ENCODE results near the gene KLRC4.
A peak's percentile ranks its signal among the peaks of the same experiment; 100 is the strongest.
"Not testable (repeated sequence)": the region's sequence is repeated elsewhere in the genome, so short reads cannot be mapped to it uniquely, and the experiment has no call there.

The KLRC4 gene

DNA sequence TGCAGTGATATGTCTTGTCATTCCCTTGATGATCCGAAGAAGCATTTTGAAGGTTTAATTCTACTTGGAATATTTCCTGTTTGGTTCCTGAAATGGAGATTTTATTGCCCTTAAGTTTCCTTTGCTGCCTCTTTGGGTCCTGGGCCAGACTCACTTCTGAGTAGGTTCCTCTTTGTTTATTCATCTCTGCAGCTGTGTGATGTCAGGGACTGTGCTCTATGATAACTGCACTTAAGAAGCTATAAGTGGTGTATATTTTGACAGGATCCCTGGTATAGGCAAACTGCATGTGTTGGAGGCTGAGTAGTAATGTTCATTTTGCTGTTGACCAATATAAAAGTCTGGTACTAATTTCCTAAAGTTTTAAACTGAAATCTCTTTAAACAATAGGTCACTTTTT lies at the start of gene KLRC4:
Gene KLRC4 (minus strand): TSS at position 366 of the 400 bp plus-strand sequence. CDS start 182 bp downstream, at position 184.
- DNase-seq: no peak

DNA sequence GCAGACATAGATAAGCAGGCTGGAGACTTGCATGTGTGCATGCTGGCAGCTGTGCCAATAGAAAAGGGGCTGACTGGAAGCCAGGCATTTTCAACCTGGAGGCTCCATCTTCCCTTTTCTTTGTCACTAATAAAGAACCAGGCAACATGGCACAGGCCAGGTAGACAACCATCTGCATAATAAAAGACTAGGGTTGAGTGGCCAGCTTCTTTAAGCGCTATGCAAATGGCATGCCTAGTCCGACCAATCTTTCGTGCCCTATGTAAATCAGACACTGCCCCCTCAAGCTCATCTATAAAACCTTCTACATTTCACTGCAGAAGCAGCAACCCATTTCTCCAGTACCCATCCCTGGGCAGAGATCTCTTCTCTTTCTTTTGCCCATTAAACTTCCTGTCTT lies 48.2 kb upstream of the KLRC4 start:
- DNase-seq: no peak

DNA sequence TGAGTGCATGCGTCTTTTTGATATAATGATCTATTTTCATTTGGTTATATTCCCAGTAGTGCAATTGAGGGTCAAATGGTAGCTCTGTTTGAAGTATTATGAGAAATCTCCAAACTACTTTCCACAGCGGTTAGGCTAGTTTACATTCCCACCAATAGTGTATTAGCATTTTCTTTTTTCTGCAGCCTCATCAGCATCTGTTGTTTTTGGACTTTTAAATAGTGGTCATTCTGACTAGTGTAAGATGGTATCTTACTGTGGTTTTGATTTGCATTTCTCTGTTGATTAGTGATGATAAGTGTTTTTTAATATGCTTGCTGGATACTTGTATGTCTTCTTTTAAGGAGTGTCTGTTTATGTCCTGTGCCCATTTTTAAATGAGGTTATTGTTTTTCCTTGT lies 47.3 kb upstream of the KLRC4 start:
- no peak for DNase-seq

DNA sequence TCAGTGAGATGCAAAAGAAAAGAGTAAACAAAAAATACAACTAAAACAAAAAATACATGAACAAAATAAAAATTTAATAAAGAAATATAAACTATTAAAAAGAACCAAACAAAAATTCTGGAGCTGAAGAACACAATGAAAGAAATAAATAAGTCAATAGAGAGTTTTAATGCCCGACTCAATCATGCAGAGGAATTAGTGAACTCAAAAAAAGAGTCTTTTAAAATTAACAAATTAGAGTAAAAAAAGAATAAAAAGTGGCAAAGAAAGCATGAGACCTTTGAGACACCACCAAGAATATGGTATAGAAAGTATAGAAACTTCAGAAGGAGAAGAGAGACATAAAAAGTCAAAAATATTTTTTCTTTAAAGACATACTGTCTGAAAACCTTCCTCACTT lies 46.2 kb upstream of the KLRC4 start:
- no peak for DNase-seq

GRCh38 chr12:10454531-10454930 lies 45.0 kb upstream of the KLRC4 start:
- DNase-seq: no peak

DNA sequence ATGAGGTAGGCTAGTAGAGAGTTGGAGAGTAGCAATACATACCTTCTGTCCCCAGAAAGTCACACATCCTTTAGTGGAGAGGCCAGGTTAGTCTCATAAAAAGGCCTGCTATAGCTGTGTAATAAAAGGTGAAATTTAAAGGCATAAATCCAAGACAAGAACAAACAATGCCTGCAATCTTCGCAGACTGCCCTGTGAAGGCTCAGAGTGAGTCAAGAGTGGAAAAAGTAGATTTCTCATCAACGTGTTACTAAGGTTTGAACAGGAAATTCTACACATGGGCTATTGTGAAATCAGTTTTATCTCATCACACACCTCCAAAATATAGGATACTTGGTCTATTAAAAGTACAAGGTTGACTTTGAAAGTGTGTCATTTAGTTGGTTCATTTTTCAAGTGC lies 43.6 kb upstream of the KLRC4 start, which contains the start of gene KLRC1:
Gene KLRC1 (minus strand): TSS at position 222 of the 400 bp plus-strand sequence. CDS start 2,221 bp downstream, outside the sequence.
- no peak for DNase-seq

GRCh38 chr12:10448236-10448635 lies 38.7 kb upstream of the KLRC4 start:
- no peak for DNase-seq

DNA sequence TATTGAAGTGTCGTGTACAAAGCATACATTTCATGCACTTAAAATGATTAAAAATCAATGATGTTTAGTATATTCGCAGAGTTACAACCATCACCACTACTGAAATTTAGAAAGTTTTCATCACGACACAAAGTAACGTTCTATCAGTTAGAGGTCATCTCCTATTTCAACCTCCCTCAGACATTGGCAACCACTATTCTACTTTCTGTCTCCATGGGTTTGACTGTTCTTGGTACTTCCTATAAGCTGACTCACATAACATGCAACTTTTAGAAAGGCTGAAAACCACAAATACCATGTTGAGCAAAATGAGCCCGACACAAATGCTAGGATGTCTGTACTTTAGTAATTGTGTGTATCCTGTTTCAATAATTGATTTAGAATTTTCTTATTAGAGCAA lies 36.5 kb upstream of the KLRC4 start:
- DNase-seq: not testable (repeated sequence)

GRCh38 chr12:10441144-10441543 lies 31.6 kb upstream of the KLRC4 start:
- not testable (repeated sequence) for DNase-seq

- peak; percentile 61 for DNase-seq
These were observed 30.2 kb upstream of the KLRC4 start for GRCh38 chr12:10439608-10440274.

GRCh38 chr12:10437601-10438000 lies 28.0 kb upstream of the KLRC4 start:
- DNase-seq: not testable (repeated sequence)

- not testable (repeated sequence) for DNase-seq
These were observed 26.3 kb upstream of the KLRC4 start, which contains the start of gene KLRC2 for GRCh38 chr12:10435816-10436215. TSS of gene KLRC2 (minus strand) at chr12:10436010. CDS start at chr12:10435986, 24 bp downstream.

GRCh38 chr12:10430623-10431022 lies 21.1 kb upstream of the KLRC4 start:
- not testable (repeated sequence) for DNase-seq

DNA sequence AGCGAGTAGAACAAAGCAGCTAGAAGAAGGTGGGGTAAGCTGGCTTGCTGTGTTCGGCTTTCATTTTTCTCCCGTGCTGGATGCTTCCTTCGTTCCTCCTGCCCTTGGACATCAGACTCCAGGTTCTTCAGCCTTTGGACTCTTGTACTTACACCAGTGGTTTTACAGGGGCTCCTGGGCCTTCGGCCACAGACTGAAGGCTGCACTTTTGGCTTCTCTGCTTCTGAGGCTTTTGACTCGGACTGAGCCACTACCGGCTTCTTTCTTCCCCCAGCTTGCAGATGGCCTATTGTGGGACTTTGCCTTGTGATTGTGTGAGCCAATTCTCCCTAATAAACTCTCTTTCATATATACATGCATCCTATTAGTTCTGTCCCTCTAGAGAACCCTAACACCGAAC lies 16.4 kb upstream of the KLRC4 start:
- not testable (repeated sequence) for DNase-seq

GRCh38 chr12:10424260-10424899 lies 14.8 kb upstream of the KLRC4 start:
- DNase-seq: not testable (repeated sequence)

DNA sequence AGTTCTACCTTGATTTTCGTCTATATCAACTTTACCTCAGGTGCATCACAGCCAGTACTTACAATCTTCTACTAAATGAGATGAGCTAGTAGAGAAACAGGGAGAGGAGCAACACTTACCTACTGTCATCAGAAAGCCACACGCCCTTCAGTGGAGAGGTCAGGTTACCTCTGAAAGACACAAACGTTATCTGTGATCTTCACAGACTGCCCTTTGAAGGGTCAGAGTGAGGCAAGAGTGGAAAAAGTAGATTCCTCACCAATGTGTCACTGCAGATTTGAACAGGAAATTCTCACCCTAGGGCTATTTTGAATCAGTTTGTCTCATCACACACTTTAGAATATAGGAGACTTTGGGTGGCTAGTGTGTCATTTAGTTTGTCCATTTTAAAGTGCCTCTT lies 12.6 kb upstream of the KLRC4 start:
- DNase-seq: not testable (repeated sequence)

- not testable (repeated sequence) for DNase-seq
These were observed 10.8 kb upstream of the KLRC4 start, which contains the start of gene KLRC3 for GRCh38 chr12:10420334-10420733. TSS of gene KLRC3 (minus strand) at chr12:10420595. CDS start at chr12:10420550, 45 bp downstream.

- DNase-seq: no peak
These were observed 715 bp downstream of the KLRC4 start for GRCh38 chr12:10408842-10409241.

DNA sequence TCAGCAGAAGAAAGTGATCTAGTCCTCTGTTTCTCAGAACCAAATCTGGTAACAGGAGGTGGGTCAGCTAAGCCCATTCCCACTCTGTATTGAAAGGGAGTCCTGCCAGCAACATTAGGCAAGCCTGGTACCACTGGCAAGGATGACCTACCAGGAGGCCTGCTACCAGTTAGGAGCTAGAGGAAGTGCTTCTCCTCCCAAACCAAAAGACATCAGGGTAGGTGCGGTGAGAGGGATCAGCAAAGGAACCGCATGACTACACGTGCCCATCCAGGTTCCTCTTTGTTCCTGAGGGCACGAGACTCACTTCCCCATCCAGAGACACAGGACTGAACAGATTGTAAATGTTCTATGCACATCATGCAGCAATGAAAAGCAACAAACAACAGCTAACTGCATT lies 2.8 kb downstream of the KLRC4 start:
- DNase-seq: no peak

- no peak for DNase-seq
These were observed 4.3 kb downstream of the KLRC4 start for GRCh38 chr12:10405294-10405693.

DNA sequence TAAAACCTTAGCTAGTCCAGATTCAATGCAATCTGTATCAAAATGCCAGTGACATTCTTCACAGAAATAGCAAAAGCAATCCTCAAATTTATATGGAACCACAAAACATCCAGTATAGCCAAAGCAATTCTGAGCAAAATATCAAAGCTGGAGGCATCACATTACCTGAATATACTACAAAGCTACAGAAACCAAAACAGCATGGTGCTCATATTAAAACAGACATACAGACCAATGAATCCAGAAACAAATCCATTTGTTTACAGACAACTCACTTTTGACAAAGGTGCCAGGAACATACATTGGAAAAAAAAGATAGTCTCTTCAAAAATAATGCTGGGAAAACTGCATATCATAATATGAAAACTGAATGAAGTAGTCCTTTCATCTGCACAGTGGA lies 4.8 kb downstream of the KLRC4 start:
- DNase-seq: no peak

DNA sequence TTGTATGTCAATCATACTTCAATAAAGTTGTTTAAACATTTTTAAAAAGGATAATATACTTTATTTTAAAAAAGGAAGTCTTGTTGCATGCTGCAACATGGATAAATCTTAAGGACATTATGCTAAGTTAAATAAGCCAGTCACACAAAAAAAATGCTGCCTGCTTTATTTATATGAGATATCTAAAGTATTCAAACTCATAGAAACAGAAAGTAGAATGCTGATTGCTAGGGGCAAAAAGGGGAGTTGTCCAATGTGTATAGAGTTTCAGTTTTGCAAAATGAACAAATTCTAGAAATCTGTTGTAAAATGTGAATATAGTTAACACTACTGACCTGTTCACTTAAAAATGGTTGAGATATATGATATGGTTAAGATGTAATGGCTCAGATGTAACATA lies 8.7 kb downstream of the KLRC4 start:
- no peak for DNase-seq

- no peak for DNase-seq
These were observed 11.4 kb downstream of the KLRC4 start for GRCh38 chr12:10398168-10398567.

- no peak for DNase-seq
These were observed 12.3 kb downstream of the KLRC4 start for GRCh38 chr12:10397296-10397695.

All from NCI-H748 treated with DMSO at 0.1 percent for 48 hours (cell line).